Effector memory CD4-positive, alpha-beta T cell (primary cell): ENCODE data around the gene LAMB3.

Experiments used
- DNase-seq, 3 donors: peaks; one replicate each; pipeline ENCODE4 v3.0.0-alpha.2; 2020
- H3K27ac ChIP-seq: 2 replicates; pipeline ENCODE4 v1.7.0; 2013; ENCODE audit warnings: mild to moderate bottlenecking, low read length, moderate library complexity; ENCODE audit not compliant: insufficient read depth, poor library complexity, severe bottlenecking
- H3K27me3 ChIP-seq: replicated peaks from 2 replicates; pipeline ENCODE4 v1.7.0; 2013; ENCODE audit warnings: mild to moderate bottlenecking, low read length; ENCODE audit not compliant: insufficient read depth, control insufficient read depth, poor library complexity, severe bottlenecking
- H3K36me3 ChIP-seq: 2 replicates; pipeline ENCODE4 v1.7.0; 2013; ENCODE audit warnings: mild to moderate bottlenecking, low read length, moderate library complexity; ENCODE audit not compliant: control insufficient read depth, insufficient read depth
- H3K4me1 ChIP-seq: 2 replicates; pipeline ENCODE4 v1.7.0; 2013; ENCODE audit warnings: low read length, mild to moderate bottlenecking; ENCODE audit not compliant: control insufficient read depth, insufficient read depth, poor library complexity, severe bottlenecking
- H3K4me3 ChIP-seq: 2 replicates; pipeline ENCODE4 v1.7.0; 2013; ENCODE audit warnings: low read length, low read depth, mild to moderate bottlenecking; ENCODE audit not compliant: insufficient read depth, poor library complexity, severe bottlenecking
- H3K9me3 ChIP-seq: 2 replicates; pipeline ENCODE4 v1.7.0; 2013; ENCODE audit warnings: mild to moderate bottlenecking, low read length, moderate library complexity; ENCODE audit not compliant: control insufficient read depth

Gene LAMB3

GRCh38 chr1:209685821-209686220 is 33.6 kb upstream of the LAMB3 start:
- Histone ChIP-seq H3K4me1 (peaks cover 20% of the 10 kb centered on the region), H3K36me3 (no peaks in the 10 kb centered on the region), H3K27ac (peak overlapping the region; percentile 11), H3K9me3 (no peaks in the 10 kb centered on the region), H3K27me3 (no peaks in the 10 kb centered on the region), H3K4me3 (peak overlapping the region; percentile 26)
- DNase-seq: peak in 2 of 3 donors; percentile 6 to 29

DNA sequence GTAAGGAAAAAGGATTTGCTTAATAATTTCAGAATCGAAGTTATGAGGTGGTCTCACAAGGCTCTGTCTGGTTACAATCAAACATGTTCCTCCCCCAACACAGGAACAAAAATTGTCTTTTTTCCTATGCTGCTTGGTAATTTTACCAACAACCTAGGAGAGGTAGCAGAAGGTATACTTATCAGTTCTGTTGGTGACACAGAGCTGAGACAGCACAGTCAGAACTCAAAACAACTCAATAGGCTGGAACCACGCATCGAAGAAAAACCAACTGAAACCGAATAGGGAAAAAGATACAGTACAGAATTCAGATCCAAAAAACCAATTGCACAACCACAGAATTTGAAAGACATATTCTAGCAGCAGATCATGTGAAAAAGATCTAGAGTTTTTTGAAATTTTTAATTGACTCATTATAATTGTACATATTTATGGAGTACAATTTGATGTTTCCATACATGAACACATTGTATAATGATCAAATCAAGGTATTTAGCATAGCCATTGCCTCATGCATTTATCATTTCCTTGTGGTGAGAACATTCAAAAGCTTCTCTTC is 26.8 kb upstream of the LAMB3 start:
- no peaks in the 10 kb centered on the region for H3K27me3 ChIP-seq
- DNase-seq: no peak
- H3K4me3 ChIP-seq: no peak overlapping the region
- H3K4me1 ChIP-seq: peaks cover 16% of the 10 kb centered on the region
- H3K9me3 ChIP-seq: no peaks in the 10 kb centered on the region
- H3K36me3 ChIP-seq: no peaks in the 10 kb centered on the region
- no peak overlapping the region for H3K27ac ChIP-seq

DNA sequence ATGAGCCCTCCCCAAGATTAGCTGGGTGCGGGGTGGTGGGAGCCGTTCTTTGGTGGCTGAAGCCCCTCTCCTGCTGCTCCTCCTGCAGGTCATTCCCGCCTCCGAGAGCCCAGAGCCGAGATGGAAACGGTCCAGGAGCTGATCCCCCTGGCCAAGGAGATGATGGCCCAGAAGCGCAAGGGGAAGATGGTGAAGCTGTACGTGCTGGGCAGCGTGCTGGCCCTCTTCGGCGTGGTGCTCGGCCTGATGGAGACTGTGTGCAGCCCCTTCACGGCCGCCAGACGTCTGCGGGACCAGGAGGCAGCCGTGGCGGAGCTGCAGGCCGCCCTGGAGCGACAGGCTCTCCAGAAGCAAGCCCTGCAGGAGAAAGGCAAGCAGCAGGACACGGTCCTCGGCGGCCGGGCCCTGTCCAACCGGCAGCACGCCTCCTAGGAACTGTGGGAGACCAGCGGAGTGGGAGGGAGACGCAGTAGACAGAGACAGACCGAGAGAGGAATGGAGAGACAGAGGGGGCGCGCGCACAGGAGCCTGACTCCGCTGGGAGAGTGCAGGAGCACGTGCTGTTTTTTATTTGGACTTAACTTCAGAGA is 23.4 kb upstream of the LAMB3 start:
- H3K36me3 ChIP-seq: no peaks in the 10 kb centered on the region
- peak overlapping the region; percentile 61 for H3K4me3 ChIP-seq
- H3K27ac ChIP-seq: peak overlapping the region; percentile 4
- peaks cover 33% of the 10 kb centered on the region for H3K4me1 ChIP-seq
- H3K9me3 ChIP-seq: no peaks in the 10 kb centered on the region
- H3K27me3 ChIP-seq: no peaks in the 10 kb centered on the region
- DNase-seq: no peak

DNA sequence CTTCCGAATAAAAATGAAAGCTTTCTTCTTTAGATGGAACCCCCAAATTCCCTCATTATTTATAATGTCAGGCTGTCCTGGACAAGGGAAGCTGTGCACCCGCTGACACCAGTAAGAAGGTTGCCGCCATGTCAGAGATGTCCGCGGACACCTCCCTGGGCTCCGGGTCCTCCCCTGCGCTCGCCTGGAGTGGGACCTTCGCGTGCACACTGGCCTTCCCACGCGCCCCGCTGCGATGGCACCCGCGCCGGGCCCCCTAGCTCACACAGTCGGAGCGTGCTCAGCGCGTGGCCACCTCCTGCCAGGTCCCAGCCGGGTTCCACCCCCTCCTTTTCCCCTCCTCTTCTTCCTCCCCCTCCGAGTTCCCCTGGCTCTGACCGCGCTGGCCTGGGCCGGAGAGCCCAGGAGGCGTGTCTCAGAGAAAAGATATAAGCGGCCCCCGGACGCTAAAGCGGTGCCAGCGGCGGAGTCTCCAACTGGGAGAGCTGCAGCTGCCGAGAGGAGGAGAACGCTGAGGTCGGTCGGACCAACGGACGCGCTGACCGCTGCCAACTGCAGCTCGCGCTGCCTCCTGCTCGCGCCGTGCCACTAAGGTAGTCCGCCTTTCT is 22.8 kb upstream of the LAMB3 start, which contains the start of gene G0S2:
TSS of gene G0S2 (plus strand) at position 456 of the 608 bp plus-strand sequence. CDS start 273 bp downstream, outside the sequence.
- Histone ChIP-seq H3K27me3 (no peaks in the 10 kb centered on the region), H3K36me3 (no peaks in the 10 kb centered on the region), H3K4me1 (peaks cover 33% of the 10 kb centered on the region), H3K9me3 (no peaks in the 10 kb centered on the region), H3K27ac (peak within 1 kb of the TSS; percentile 4), H3K4me3 (peak within 1 kb of the TSS; percentile 61)
- peak in 1 of 3 donors; percentile 17 for DNase-seq

- Histone ChIP-seq H3K9me3 (no peaks in the 10 kb centered on the region), H3K4me1 (peaks cover 33% of the 10 kb centered on the region), H3K27me3 (no peaks in the 10 kb centered on the region), H3K4me3 (no peak overlapping the region), H3K27ac (no peak overlapping the region), H3K36me3 (no peaks in the 10 kb centered on the region)
- DNase-seq: no peak
Observed at GRCh38 chr1:209673631-209674417, 21.6 kb upstream of the LAMB3 start.

- peaks cover 33% of the 10 kb centered on the region for H3K4me1 ChIP-seq
- no peak overlapping the region for H3K4me3 ChIP-seq
- no peaks in the 10 kb centered on the region for H3K36me3 ChIP-seq
- no peaks in the 10 kb centered on the region for H3K9me3 ChIP-seq
- H3K27me3 ChIP-seq: no peaks in the 10 kb centered on the region
- peak in 1 of 3 donors; percentile 17 for DNase-seq
- H3K27ac ChIP-seq: peak overlapping the region; percentile 51
Observed at GRCh38 chr1:209672705-209673630, 20.7 kb upstream of the LAMB3 start.

DNA sequence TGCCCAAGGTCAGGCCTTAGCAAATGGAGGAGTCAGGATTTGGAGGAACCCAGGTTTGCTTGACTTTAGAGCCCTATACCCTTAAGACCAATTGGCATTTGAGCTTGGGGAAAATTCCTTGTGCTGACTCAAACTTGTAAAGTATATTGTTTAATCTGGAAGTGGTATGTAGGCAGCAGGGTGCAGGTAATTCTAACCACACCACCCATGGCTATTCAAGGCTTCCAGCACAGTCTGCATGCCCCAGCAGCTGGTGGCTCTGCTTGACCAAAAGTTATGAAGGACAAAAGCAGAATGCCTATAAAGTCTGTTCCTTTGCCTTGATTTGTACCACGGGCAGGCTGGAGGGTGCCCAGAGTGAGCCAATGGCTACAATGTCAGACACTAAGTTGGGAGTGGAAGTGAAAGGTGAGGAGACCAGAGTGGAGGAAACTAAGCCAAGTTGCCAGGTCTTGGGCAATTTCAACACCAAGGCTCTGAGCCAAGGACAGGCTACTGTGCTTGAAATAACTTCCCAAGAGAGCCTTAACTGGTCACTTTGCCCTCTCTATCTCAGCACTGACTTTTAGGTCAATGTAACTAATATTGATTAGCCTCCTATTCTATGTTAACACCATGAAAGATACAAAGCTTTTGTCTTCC is 18.3 kb upstream of the LAMB3 start:
- DNase-seq: no peak
- Histone ChIP-seq H3K36me3 (no peaks in the 10 kb centered on the region), H3K27me3 (no peaks in the 10 kb centered on the region), H3K4me1 (peaks cover 30% of the 10 kb centered on the region), H3K9me3 (no peaks in the 10 kb centered on the region), H3K4me3 (no peak overlapping the region), H3K27ac (no peak overlapping the region)

DNA sequence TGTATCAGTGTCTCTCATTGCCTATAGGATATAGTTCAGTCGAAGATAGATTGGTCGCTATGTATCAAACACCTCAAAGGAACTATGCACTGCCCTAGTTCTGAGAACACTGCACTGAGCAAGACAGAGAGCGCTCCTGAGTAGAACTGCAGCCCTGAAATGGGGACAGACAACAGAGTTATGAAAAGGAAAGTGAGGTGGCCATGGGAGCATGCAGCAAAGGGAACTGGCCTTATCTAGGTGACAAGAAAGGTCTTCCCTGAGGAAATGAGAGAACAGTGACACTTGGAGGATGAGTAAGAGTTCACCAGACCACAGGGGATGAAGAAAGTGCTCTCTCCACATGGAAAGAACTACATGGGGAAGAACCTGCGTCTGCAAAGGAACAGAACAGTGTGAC is 15.5 kb upstream of the LAMB3 start:
- DNase-seq: no peak
- Histone ChIP-seq H3K9me3 (no peaks in the 10 kb centered on the region), H3K4me3 (no peak overlapping the region), H3K36me3 (no peaks in the 10 kb centered on the region), H3K27me3 (no peaks in the 10 kb centered on the region), H3K27ac (no peak overlapping the region), H3K4me1 (peaks cover 5% of the 10 kb centered on the region)

DNA sequence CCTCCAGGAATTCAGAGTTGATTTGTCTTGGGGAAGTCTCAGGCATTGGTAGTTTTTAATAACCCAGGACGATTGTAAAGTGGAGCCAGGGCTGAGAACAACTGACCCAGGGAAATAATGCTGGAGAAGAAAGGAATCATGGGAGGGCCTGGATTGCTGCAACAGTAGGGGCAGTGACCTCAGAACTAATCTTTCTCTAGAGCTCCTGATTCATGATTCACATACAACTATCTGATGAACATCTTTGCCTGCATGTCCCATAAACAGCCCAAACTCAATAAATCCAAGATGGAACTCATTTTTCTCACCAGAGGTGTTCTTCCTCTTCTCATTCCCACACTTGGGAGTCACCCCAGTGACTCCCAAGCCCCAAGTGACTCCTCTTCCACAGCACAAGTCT is 14.9 kb upstream of the LAMB3 start:
- no peak for DNase-seq
- Histone ChIP-seq H3K9me3 (no peaks in the 10 kb centered on the region), H3K4me3 (no peak overlapping the region), H3K27me3 (no peaks in the 10 kb centered on the region), H3K27ac (no peak overlapping the region), H3K36me3 (no peaks in the 10 kb centered on the region), H3K4me1 (peaks cover 4% of the 10 kb centered on the region)
